Activated CD8-positive, alpha-beta memory T cell treated with anti-CD3 and anti-CD28 coated beads, Interleukin-2, amount 10 ng/mL, durations not matched to agents 7 days and 5 days (primary cell): ENCODE data around the gene ZNF486. TPM values are rescaled to one million over a fixed set of nuclear protein-coding genes. Genes with fewer than 3 reads are reported as not detected.
"Not testable (repeated sequence)": the region's sequence is repeated elsewhere in the genome, so short reads cannot be mapped to it uniquely, and the experiment has no call there.

ENCODE experiments used
- ATAC-seq: fragments of 150-1000 bp; cut with Tn5 transposase; one replicate; pipeline ENCODE4 v1.10.0; 2021; ENCODE audit warnings: moderate library complexity
- CTCF ChIA-PET: fragments of 350-600 bp; sonication (Branson Sonifier 250); formaldehyde crosslinking; loops from one replicate; lab custom pipeline; 2021; ENCODE audit warnings: antibody characterized with exemption; lab: Charles Lee
- DNase-seq: peaks from one replicate; pipeline ENCODE4 v3.0.0-alpha.2; 2020
- H3K27ac Mint-ChIP-seq: one replicate; pipeline ENCODE4 v1.8.0; 2021; ENCODE audit warnings: mild to moderate bottlenecking, mixed read lengths
- H3K27me3 Mint-ChIP-seq: one replicate; pipeline ENCODE4 v1.8.0; 2021; ENCODE audit warnings: mixed read lengths
- H3K36me3 Mint-ChIP-seq: one replicate; pipeline ENCODE4 v1.8.0; 2021; ENCODE audit warnings: mild to moderate bottlenecking, mixed read lengths
- H3K4me1 Mint-ChIP-seq: one replicate; pipeline ENCODE4 v1.8.0; 2021; ENCODE audit warnings: mixed read lengths
- H3K4me3 Mint-ChIP-seq: one replicate; pipeline ENCODE4 v1.8.0; 2021; ENCODE audit warnings: mild to moderate bottlenecking, moderate library complexity, mixed read lengths
- H3K9me3 Mint-ChIP-seq: one replicate; pipeline ENCODE4 v1.8.0; 2022; ENCODE audit warnings: low read depth, mixed read lengths
- total RNA-seq, 2 experiments: library from RNA; stranded (reverse); gene quantifications; one replicate each; pipeline ENCODE4 v1.2.3, GENCODE V29; 2021

The ZNF486 gene
- 10 to 100 TPM; 11.9 to 15.0 TPM for total RNA-seq

DNA sequence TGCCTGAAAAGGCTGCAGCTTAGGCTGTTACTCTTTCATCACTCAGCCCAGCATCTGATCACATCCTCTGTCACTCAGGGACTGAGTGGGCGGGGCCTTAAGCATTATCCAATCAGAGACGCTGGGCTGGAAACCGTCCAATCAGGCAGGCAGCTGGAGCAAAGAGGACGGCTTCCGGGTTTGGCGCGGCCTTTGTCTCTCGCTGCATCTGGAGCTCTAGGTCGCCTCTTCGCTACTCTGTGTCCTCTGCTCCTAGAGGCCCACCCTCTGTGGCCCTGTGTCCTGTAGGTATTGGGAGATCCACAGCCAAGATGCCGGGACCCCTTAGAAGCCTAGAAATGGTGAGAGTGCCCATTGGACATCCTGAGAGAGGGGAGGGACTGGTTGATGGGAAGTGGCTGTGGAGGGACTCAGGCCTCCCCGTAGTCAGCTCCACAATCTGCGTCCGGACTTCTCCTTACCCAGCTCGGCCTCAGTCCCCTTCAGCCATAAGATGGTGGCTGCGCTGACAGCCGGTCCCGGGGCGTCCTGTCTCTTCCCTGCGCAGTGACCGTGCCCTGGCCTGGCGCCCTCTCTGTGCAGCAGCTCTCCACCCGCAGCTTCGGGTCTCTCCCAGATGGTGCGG, at the start of gene ZNF486:
TSS of gene ZNF486 (plus strand) at position 195 of the 625 bp plus-strand sequence. CDS start at position 312, 117 bp downstream.
- H3K4me1 Mint-ChIP-seq = peaks cover 37% of the 10 kb centered on the region
- H3K27ac Mint-ChIP-seq = peak within 1 kb of the TSS; percentile 98
- CTCF ChIA-PET = interaction anchor here (0.6 to 1.2 kb wide), 4 partner anchors 43 to 636 kb away, joined by 3 read pairs; no protein-coding TSS in a partner anchor
- DNase-seq (peak; percentile 97), ATAC-seq (peak; percentile 96)
- peaks cover 70% of the 10 kb centered on the region for H3K36me3 Mint-ChIP-seq
- peaks cover 30% of the 10 kb centered on the region for H3K9me3 Mint-ChIP-seq
- no peaks in the 10 kb centered on the region for H3K27me3 Mint-ChIP-seq
- H3K4me3 Mint-ChIP-seq = peak within 1 kb of the TSS; percentile 99

DNA sequence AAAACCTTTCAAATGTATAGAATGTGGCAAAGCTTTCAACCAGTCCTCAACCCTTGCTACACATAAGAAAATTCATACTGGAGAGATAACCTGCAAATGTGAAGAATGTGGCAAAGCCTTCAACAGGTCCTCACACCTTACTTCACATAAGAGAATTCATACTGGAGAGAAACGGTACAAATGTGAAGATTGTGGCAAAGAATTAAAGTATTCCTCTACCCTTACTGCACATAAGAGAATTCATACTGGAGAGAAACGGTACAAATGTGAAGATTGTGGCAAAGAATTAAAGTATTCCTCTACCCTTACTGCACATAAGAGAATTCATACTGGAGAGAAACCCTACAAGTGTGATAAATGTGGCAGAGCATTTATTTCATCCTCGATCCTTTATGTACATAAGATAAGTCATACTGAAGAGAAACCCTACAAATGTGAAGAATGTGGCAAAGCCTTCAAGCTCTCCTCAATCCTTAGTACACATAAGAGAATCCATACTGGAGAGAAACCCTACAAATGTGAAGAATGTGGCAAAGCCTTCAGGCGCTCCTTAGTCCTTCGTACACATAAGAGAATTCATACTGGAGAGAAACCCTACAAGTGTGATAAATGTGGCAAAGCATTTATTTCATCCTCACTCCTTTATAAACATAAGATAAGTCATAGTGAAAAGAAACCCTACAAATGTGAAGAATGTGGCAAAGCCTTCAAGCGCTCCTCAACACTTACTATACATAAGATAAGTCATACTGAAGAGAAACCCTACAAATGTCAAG, 48.8 kb upstream of the ZNF486 start:
- Mint-ChIP-seq H3K9me3 (peaks cover 41% of the 10 kb centered on the region), H3K36me3 (peaks cover 73% of the 10 kb centered on the region)
- H3K27ac Mint-ChIP-seq, CTCF ChIA-PET, H3K27me3 Mint-ChIP-seq, H3K4me3 Mint-ChIP-seq, H3K4me1 Mint-ChIP-seq, ATAC-seq, DNase-seq: not testable (repeated sequence)

DNA sequence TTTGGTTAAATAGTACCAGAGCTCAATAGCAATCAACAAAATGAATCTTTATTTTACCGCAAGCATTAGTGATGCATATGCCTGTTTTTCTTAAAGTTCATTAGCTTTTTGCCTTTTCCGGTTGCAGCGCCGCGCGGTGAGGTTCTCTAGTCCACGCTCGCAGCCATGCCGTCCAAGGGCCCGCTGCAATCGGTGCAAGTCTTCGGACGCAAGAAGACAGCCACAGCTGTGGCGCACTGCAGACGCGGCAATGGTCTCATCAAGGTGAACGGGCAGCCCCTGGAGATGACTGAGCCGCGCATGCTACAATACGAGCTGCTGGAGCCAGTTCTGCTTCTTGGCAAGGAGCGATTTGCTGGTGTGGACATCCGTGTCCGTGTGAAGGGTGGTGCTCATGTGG, 42.1 kb upstream of the ZNF486 start:
- H3K27ac Mint-ChIP-seq = no peak overlapping the region
- no peaks in the 10 kb centered on the region for H3K27me3 Mint-ChIP-seq
- H3K4me3 Mint-ChIP-seq = no peak overlapping the region
- ATAC-seq = no peak
- peaks cover 33% of the 10 kb centered on the region for H3K9me3 Mint-ChIP-seq
- CTCF ChIA-PET = interaction anchor here (0.9 kb wide), 1 partner anchor 42 kb away, joined by 3 read pairs; the partner anchor contains the start of gene ZNF486
- no peak for DNase-seq
- peaks cover 67% of the 10 kb centered on the region for H3K36me3 Mint-ChIP-seq
- no peaks in the 10 kb centered on the region for H3K4me1 Mint-ChIP-seq

DNA sequence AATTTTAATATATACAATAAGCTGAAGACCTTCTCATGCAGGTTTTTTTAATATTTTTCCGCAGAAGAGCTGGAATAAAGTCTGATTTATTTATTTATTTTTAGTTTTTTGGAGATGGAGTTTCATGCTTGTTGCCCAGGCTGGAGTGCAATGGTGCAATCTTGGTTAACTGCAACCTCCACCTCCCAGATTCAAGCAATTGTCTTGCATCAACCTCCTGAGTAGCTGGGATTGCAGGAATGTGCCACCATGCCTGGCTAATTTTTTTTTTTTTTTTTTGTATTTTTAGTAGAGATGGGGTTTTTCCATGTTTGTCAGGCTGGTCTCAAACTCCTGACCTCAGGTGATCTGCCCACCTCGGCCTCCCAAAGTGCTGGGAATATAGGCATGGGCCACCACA, 34.1 kb upstream of the ZNF486 start:
- not testable (repeated sequence) for ATAC-seq, H3K27me3 Mint-ChIP-seq, H3K4me1 Mint-ChIP-seq, H3K27ac Mint-ChIP-seq, DNase-seq, H3K4me3 Mint-ChIP-seq
- H3K36me3 Mint-ChIP-seq = peaks cover 25% of the 10 kb centered on the region
- peaks cover 15% of the 10 kb centered on the region for H3K9me3 Mint-ChIP-seq
- CTCF ChIA-PET = interaction anchor here (1.8 kb wide), 1 partner anchor 10 kb away, joined by 3 read pairs; no protein-coding TSS in a partner anchor

DNA sequence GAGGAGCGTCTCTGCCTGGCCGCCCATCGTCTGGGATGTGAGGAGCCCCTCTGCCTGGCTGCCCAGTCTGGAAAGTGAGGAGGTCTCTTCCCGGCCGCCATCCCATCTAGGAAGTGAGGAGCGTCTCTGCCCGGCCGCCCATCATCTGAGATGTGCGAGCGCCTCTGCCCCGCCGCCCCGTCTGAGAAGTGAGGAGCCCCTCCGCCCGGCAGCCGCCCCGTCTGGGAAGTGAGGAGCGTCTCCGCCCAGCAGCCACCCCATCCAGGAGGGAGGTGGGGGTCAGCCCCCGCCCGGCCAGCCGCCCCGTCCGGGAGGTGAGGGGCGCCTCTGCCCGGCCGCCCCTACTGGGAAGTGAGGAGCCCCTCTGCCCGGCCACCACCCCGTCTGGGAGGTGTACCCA, 29.3 kb upstream of the ZNF486 start:
- H3K9me3 Mint-ChIP-seq, H3K4me3 Mint-ChIP-seq, H3K27me3 Mint-ChIP-seq, CTCF ChIA-PET, H3K36me3 Mint-ChIP-seq, DNase-seq, H3K4me1 Mint-ChIP-seq, H3K27ac Mint-ChIP-seq, ATAC-seq: not testable (repeated sequence)

DNA sequence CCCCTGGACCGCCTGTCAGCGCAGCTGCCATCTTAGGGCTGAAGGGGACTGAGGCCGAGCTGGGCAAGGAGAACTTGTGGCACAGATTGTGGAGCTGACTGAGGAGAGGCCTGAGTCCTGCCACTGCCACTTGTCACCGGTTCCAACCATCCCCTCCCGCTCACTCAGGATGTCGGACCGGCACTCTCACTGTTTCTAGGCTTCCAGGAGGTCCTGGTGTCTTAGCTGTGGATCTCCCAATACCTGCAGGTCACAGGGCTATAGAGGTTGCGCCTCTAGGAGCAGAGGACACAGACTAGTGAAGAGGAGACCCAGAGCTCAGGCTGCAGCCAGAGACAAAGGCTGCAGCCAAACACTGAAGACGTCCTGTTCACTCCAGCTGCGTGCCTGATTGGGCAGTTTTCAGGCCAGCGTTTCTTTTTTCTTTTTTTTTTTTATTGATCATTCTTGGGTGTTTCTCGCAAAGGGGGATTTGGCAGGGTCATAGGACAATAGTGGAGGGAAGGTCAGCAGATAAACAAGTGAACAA, 15.3 kb upstream of the ZNF486 start:
- Mint-ChIP-seq H3K27me3 (no peaks in the 10 kb centered on the region), H3K36me3 (no peaks in the 10 kb centered on the region), H3K4me1 (no peaks in the 10 kb centered on the region), H3K9me3 (peaks cover 3% of the 10 kb centered on the region), H3K27ac (no peak overlapping the region), H3K4me3 (no peak overlapping the region)
- CTCF ChIA-PET = no interaction called here
- DNase-seq (no peak), ATAC-seq (no peak)

DNA sequence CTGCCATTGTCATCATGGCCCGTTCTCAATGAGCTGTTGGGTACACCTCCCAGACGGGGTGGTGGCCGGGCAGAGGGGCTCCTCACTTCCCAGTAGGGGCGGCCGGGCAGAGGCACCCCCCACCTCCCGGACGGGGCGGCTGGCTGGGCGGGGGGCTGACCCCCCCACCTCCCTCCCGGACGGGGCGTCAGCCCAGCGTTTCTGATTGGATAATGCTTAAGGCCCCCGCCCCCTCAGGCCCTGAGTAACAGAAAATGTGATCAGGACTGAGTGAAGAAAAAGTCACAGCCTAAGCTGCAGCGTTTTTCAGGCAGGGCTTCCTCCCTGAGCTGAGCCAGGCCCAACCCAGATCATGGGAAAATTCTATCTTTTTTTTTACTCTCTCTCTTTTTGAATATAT, 14.5 kb upstream of the ZNF486 start:
- CTCF ChIA-PET = not testable (repeated sequence)

DNA sequence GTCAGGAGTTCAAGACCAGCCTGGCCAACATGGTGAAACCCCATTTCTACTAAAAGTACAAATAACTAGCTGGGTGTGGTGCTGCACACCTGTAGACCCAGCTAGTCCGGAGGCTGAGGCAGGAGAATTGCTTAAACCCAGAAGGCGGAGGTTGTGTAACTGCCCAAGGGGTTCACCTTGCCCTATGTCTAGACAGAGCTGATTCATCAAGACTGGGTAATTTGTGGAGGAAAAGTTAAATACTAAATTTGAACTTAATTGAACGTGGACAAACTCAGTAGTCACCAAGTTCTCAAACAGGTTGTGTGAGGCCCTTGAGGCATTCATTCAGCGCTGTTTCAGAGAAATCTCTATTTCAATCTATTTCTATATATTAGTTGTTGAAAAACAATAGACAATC, 13.7 kb upstream of the ZNF486 start:
- no peak for ATAC-seq
- CTCF ChIA-PET = no interaction called here
- DNase-seq = no peak
- H3K9me3 Mint-ChIP-seq = peaks cover 3% of the 10 kb centered on the region
- no peak overlapping the region for H3K27ac Mint-ChIP-seq
- H3K4me3 Mint-ChIP-seq = no peak overlapping the region
- no peaks in the 10 kb centered on the region for H3K27me3 Mint-ChIP-seq
- H3K36me3 Mint-ChIP-seq = no peaks in the 10 kb centered on the region
- no peaks in the 10 kb centered on the region for H3K4me1 Mint-ChIP-seq

More for the DNA sequence above, 14.5 kb upstream of the ZNF486 start:
- not testable (repeated sequence) for H3K27ac Mint-ChIP-seq, ATAC-seq, H3K4me1 Mint-ChIP-seq, H3K4me3 Mint-ChIP-seq, H3K36me3 Mint-ChIP-seq, DNase-seq, H3K27me3 Mint-ChIP-seq, H3K9me3 Mint-ChIP-seq

DNA sequence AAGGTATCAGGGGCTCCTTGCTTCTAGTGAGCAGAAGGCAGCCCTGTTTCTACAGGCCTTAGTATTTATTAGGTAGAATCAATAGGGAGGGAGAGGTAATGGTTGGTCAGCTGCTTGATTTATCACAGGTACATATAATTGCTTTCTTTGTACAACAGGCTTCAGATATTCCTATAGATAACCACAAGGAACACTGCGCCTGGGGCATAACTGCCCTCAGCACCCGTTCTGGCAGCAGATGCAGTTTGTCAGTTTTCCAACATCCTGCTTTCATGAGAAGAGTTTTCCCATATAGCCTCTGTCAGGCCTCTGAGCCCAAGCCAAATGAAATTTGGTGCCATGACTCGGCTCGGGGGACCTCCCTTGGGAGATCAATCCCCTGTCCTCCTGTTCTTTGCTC, 12.4 kb upstream of the ZNF486 start:
- H3K27ac Mint-ChIP-seq = no peak overlapping the region

DNA sequence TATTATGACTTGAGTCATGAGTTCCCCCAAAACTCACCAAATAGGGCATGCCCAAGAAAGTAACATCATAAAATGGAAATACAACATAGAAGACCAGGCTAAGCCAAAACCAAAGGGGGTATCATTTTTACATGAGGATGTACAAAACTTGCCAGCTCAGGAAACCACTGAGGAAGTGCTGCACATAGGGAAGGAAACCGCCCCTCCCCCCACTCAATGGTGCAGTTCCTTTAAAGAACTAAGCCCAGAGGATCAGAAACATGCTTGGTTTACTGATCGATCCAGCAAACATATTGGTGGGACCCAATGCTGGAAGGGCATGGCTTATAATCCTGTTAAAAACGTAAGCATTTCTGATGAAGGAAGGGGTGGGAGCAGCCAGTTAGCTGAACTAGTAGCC, 4.2 kb upstream of the ZNF486 start:
- peak overlapping the region; percentile 3 for H3K27ac Mint-ChIP-seq
- DNase-seq (peak; percentile 57), ATAC-seq (no peak)
- peaks cover 27% of the 10 kb centered on the region for H3K4me1 Mint-ChIP-seq
- H3K27me3 Mint-ChIP-seq = no peaks in the 10 kb centered on the region
- CTCF ChIA-PET = no interaction called here
- H3K9me3 Mint-ChIP-seq = peaks cover 20% of the 10 kb centered on the region
- peaks cover 40% of the 10 kb centered on the region for H3K36me3 Mint-ChIP-seq
- H3K4me3 Mint-ChIP-seq = no peak overlapping the region

More for the DNA sequence above, 12.4 kb upstream of the ZNF486 start:
- H3K27me3 Mint-ChIP-seq = no peaks in the 10 kb centered on the region
- peaks cover 8% of the 10 kb centered on the region for H3K9me3 Mint-ChIP-seq
- DNase-seq (no peak), ATAC-seq (no peak)
- no peaks in the 10 kb centered on the region for H3K4me1 Mint-ChIP-seq
- no peak overlapping the region for H3K4me3 Mint-ChIP-seq
- H3K36me3 Mint-ChIP-seq = no peaks in the 10 kb centered on the region
- CTCF ChIA-PET = no interaction called here

DNA sequence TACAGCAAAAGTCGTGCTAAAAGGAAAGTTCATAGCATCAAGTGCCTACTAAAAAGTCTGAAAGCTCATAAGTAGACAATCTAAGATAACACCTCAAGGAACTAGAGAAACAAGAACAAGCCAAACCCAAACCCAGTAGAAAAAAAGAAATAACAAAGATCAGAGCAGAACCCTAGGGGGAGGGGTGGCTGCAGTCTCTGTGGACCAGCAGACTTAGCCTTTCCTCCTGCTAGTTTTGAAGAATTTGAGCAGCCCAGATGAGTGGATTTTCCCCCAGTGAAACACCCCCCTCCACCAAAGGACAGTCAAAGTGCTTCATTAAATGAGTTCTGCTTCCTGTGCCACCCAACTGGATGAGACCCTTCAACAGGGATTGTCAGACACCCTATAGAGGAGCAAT, 2.6 kb upstream of the ZNF486 start:
- Mint-ChIP-seq H3K36me3 (peaks cover 50% of the 10 kb centered on the region), H3K4me3 (no peak overlapping the region), H3K27ac (no peak overlapping the region), H3K27me3 (no peaks in the 10 kb centered on the region), H3K9me3 (peaks cover 15% of the 10 kb centered on the region), H3K4me1 (peaks cover 31% of the 10 kb centered on the region)
- DNase-seq = no peak
- no peak for ATAC-seq
- CTCF ChIA-PET = no interaction called here

DNA sequence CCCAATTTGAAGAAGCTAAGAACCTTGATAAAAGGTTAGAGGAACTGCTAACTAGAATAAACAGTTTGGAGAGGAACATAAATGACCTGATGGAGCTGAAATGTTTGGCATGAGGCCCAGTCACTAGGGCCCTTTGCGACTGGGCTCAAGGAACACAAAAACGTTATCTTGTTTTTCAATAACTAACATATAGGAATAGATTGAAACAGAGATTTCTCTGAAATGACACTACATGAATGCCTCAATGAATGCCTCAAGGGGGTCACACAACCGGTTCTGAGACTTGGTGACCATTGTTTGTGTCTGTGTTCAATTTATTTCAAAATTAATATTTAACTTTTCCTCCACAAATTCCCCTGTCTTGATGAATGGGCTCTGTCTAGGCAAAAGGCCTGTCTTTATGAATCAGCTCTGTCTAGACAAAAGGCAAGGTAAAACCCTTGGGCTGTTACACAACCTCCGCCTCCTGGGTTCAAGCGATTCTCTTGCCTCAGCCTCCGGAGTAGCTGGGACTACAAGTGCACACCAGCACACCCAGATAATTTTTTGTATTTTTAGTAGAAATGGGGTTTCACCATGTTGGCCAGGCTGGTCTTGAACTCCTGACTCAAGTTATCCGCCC, 932 bp upstream of the ZNF486 start:
- Mint-ChIP-seq H3K27ac (no peak overlapping the region), H3K4me3 (no peak overlapping the region), H3K36me3 (peaks cover 63% of the 10 kb centered on the region), H3K4me1 (peaks cover 38% of the 10 kb centered on the region), H3K27me3 (no peaks in the 10 kb centered on the region), H3K9me3 (peaks cover 23% of the 10 kb centered on the region)
- DNase-seq (no peak), ATAC-seq (no peak)
- CTCF ChIA-PET = interaction anchor here (0.8 to 1.3 kb wide), 2 partner anchors 72 kb away, joined by 3 to 4 read pairs; no protein-coding TSS in a partner anchor

DNA sequence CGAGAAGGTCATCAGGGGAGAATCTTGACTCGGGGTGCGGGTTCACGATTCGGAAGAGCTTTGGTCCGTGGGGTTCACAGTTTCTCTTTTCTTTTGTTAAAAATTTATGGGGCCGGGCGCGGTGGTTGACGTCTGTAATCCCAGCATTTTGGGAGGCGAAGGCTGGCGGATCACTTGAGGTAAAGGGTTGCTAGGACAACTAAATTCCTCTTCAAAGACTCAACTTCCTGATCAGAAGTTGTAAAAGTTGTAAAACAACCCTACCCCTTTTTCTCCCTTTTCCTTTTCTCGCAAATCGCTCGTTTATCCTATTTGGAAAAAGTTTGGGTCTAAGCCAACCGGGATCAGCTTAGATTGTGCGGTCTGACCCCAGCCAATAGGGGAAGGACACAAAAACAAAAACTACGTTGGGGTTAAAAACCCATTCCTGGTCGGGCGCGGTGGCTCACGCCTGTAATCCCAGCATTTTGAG, 673 bp downstream of the ZNF486 start:
- DNase-seq (no peak), ATAC-seq (no peak)
- CTCF ChIA-PET = interaction anchor here (0.7 to 1.2 kb wide), 2 partner anchors 43 to 70 kb away, joined by 3 read pairs; no protein-coding TSS in a partner anchor
- H3K4me3 Mint-ChIP-seq = peak overlapping the region; percentile 99
- H3K9me3 Mint-ChIP-seq = peaks cover 27% of the 10 kb centered on the region
- peaks cover 74% of the 10 kb centered on the region for H3K36me3 Mint-ChIP-seq
- H3K4me1 Mint-ChIP-seq = peaks cover 31% of the 10 kb centered on the region
- H3K27ac Mint-ChIP-seq = peak overlapping the region; percentile 98
- no peaks in the 10 kb centered on the region for H3K27me3 Mint-ChIP-seq
